ENCODE results near the gene NMT1. TPM values are rescaled to one million over a fixed set of nuclear protein-coding genes. Genes with fewer than 3 reads are reported as not detected.

NMT1 gene
- total RNA-seq, 2 donors from 2014 or later: 39.4 to 68.5 TPM

GRCh38 chr17:45127548-45128300 is 66.6 kb downstream of the NMT1 start:
- peaks cover 5% of the 10 kb centered on the region for H3K4me1 ChIP-seq (replicated peaks)
- WGBS: 14% methylated on average over 20 of the region's 20 CpGs
- no peaks in the 10 kb centered on the region for H3K9me3 ChIP-seq
- intact Hi-C loops (cut with DNase I): no loop called here
- peak overlapping the region; percentile 75 to 82 for H3K27ac ChIP-seq
- H3K36me3 ChIP-seq: no peaks in the 10 kb centered on the region
- TF ChIP-seq POLR2AphosphoS5 (IDR thresholded peaks at IDR 0.05) (peak; percentile 60), POLR2A (IDR thresholded peaks at IDR 0.05) (no peak)
- H3K4me3 ChIP-seq: no peak overlapping the region
- DNase-seq (ENCODE audit: low spot score): peak; percentile 60
- no peaks in the 10 kb centered on the region for H3K27me3 ChIP-seq (replicated peaks; ENCODE audit: insufficient read depth)

GRCh38 chr17:45128331-45128730 is 67.2 kb downstream of the NMT1 start:
- TF ChIP-seq POLR2A (IDR thresholded peaks at IDR 0.05) (no peak), POLR2AphosphoS5 (IDR thresholded peaks at IDR 0.05) (no peak), CTCF (IDR thresholded peaks at IDR 0.05) (no peak)
- no peak overlapping the region for H3K4me3 ChIP-seq

GRCh38 chr17:45128989-45129388 is 67.9 kb downstream of the NMT1 start:
- Histone ChIP-seq H3K27me3 (replicated peaks; ENCODE audit: insufficient read depth) (no peaks in the 10 kb centered on the region), H3K9me3 (no peaks in the 10 kb centered on the region), H3K36me3 (no peaks in the 10 kb centered on the region), H3K4me1 (replicated peaks) (peaks cover 5% of the 10 kb centered on the region), H3K27ac (peak overlapping the region; percentile 75 to 82), H3K4me3 (no peak overlapping the region)
- intact Hi-C loops (cut with DNase I): no loop called here
- DNase-seq (ENCODE audit: low spot score): no peak
- TF ChIP-seq POLR2A (IDR thresholded peaks at IDR 0.05): no peak
- no peak for TF ChIP-seq POLR2AphosphoS5 (IDR thresholded peaks at IDR 0.05)
- TF ChIP-seq CTCF (IDR thresholded peaks at IDR 0.05): no peak
- 97% methylated on average over 2 of the region's 2 CpGs for WGBS

More at GRCh38 chr17:45128331-45128730, 67.2 kb downstream of the NMT1 start:
- intact Hi-C loops (cut with DNase I): no loop called here
- Histone ChIP-seq H3K9me3 (no peaks in the 10 kb centered on the region), H3K36me3 (no peaks in the 10 kb centered on the region), H3K4me1 (replicated peaks) (peaks cover 5% of the 10 kb centered on the region), H3K27me3 (replicated peaks; ENCODE audit: insufficient read depth) (no peaks in the 10 kb centered on the region), H3K27ac (peak overlapping the region; percentile 75 to 82)
- no peak for DNase-seq (ENCODE audit: low spot score)
- 69% methylated on average over 5 of the region's 5 CpGs for WGBS

- no peak for DNase-seq (ENCODE audit: low spot score)
- intact Hi-C loops (cut with DNase I): no loop called here
- no peak for TF ChIP-seq CTCF (IDR thresholded peaks at IDR 0.05)
- TF ChIP-seq POLR2AphosphoS5 (IDR thresholded peaks at IDR 0.05): no peak
- TF ChIP-seq POLR2A (IDR thresholded peaks at IDR 0.05): no peak
Measured at GRCh38 chr17:45129426-45129939, 68.4 kb downstream of the NMT1 start.

GRCh38 chr17:45129940-45130680 is 69.0 kb downstream of the NMT1 start:
- Histone ChIP-seq H3K27ac (peak overlapping the region in 1 of 2 donors; percentile 75), H3K4me1 (replicated peaks) (peaks cover 5% of the 10 kb centered on the region), H3K4me3 (no peak overlapping the region), H3K9me3 (no peaks in the 10 kb centered on the region), H3K36me3 (no peaks in the 10 kb centered on the region), H3K27me3 (replicated peaks; ENCODE audit: insufficient read depth) (no peaks in the 10 kb centered on the region)
- intact Hi-C loops (cut with DNase I): loop anchor here (5.0 kb wide), 2 partner anchors 38 to 353 kb away; no protein-coding TSS in a partner anchor
- WGBS: 77% methylated on average over 11 of the region's 13 CpGs
- no peak for TF ChIP-seq POLR2AphosphoS5 (IDR thresholded peaks at IDR 0.05)
- TF ChIP-seq POLR2A (IDR thresholded peaks at IDR 0.05): no peak
- TF ChIP-seq CTCF (IDR thresholded peaks at IDR 0.05): no peak
- no peak for DNase-seq (ENCODE audit: low spot score)

More at GRCh38 chr17:45129426-45129939, 68.4 kb downstream of the NMT1 start:
- Histone ChIP-seq H3K4me1 (replicated peaks) (peaks cover 5% of the 10 kb centered on the region), H3K27me3 (replicated peaks; ENCODE audit: insufficient read depth) (no peaks in the 10 kb centered on the region), H3K4me3 (no peak overlapping the region), H3K27ac (peak overlapping the region in 1 of 2 donors; percentile 75), H3K9me3 (no peaks in the 10 kb centered on the region), H3K36me3 (no peaks in the 10 kb centered on the region)
- 81% methylated on average over 10 of the region's 10 CpGs for WGBS

Data from prostate gland (tissue), 2 donors.